HG02798 (cell line): ENCODE data around the gene BCL2L11.

Experiments used
- ATAC-seq: cut with Tn5 transposase; IDR thresholded peaks from one replicate; pipeline ENCODE4 v1.9.1; 2021; ENCODE audit warnings: mild to moderate bottlenecking; ENCODE audit not compliant: unreplicated experiment, poor library complexity

BCL2L11 gene

GRCh38 chr2:111216811-111217652 is 96.3 kb downstream of the BCL2L11 start:
- no peak for ATAC-seq
